Adrenal gland (tissue), 12 donors: ENCODE measurements around the gene SLC6A18. TPM values are rescaled to one million over a fixed set of nuclear protein-coding genes. Genes with fewer than 3 reads are reported as not detected.

Experiments used
- DNase-seq, 7 donors: peaks; one replicate each; pipeline ENCODE4 v3.0.0-alpha.2; 2019 to 2020
- H3K27ac ChIP-seq, 5 donors: fragments of 200-600 bp; sonication (generic) in 4 of 5; 1 replicate in 3 of 5; 2 replicates in 2 of 5; pipeline versions ENCODE4 v1.5.1 to v1.8.0; 2016 to 2020; ENCODE audit warnings: mild to moderate bottlenecking in 1 of 5
- H3K27me3 ChIP-seq: fragments of 200-600 bp; 2 replicates; pipeline ENCODE4 v1.8.0; 2021
- H3K36me3 ChIP-seq, 2 donors: fragments of 200-600 bp; replicated peaks in 1 of 2; 1 replicate in 1 of 2; 2 replicates in 1 of 2; pipeline versions ENCODE4 v1.5.1 to v1.8.0; 2018 to 2022
- H3K4me1 ChIP-seq, 2 donors: fragments of 200-600 bp; replicated peaks in 1 of 2; 1 replicate in 1 of 2; 2 replicates in 1 of 2; pipeline versions ENCODE4 v1.5.1 to v1.8.0; 2018 to 2021
- H3K4me3 ChIP-seq, 4 donors: fragments of 200-600 bp; sonication (generic) in 3 of 4; one replicate each; pipeline ENCODE4 v1.5.1; 2016 to 2018
- H3K9me3 ChIP-seq, 3 donors: fragments of 200-600 bp; sonication (generic) in 1 of 3; replicated peaks in 1 of 3; 1 replicate in 2 of 3; 2 replicates in 1 of 3; pipeline versions ENCODE4 v1.5.1 to v1.8.0; 2016 to 2021
- CTCF ChIP-seq, 6 experiments: fragments of 450-650 bp in 4 of 6; fragments of 200-600 bp in 2 of 6; sonication (generic) in 1 of 6; IDR thresholded peaks; 1 replicate in 5 of 6; 2 replicates in 1 of 6; pipeline versions ENCODE4 v1.5.1 to v1.8.0; 2016 to 2021; ENCODE audit warnings: antibody characterized with exemption in 6 of 6, mild to moderate bottlenecking in 2 of 6, moderate library complexity in 1 of 6
- POLR2A ChIP-seq, 2 donors: fragments of 450-650 bp; IDR thresholded peaks; one replicate each; pipeline ENCODE4 v1.6.1; 2017; ENCODE audit warnings: antibody characterized with exemption in 2 of 2, mild to moderate bottlenecking in 2 of 2, moderate library complexity in 1 of 2
- WGBS, 4 donors: extraction: QIAGEN DNeasy Blood & Tissue Kit in 2 of 4; methylation state at CpG; one replicate each; pipeline versions ENCODE4 v1.1.5 to v1.1.7; 2013 to 2017; 5-methylcytosine and 5-hydroxymethylcytosine counted together
- intact Hi-C, 2 donors: fragments of 100-400 bp; cut with DNase I; formaldehyde crosslinking; loops; one replicate each; pipeline versions ENCODE4 v1.14.1 to v1.15.0; 2022 to 2023
- polyA plus RNA-seq, 3 donors: library from polyadenylated mRNA; stranded (reverse); fragments of 200-250 nt in 2 of 3; fragments of 350-450 nt in 1 of 3; fragmentation: Illumina TruSeq in 1 of 3; extraction: RNeasy Lipid Tissue Mini Kit (QIAGEN cat#74804) in 1 of 3; gene quantifications; one replicate each; pipeline ENCODE4 v1.2.3, GENCODE V29; 2013 to 2014
- total RNA-seq, 9 donors: library from RNA; depleted of rRNA in 4 of 9; stranded (reverse); fragments of >200 nt in 4 of 9; fragments of 120-200 nt in 1 of 9; fragmentation: NEBNext Ultra II Directional in 1 of 9; extraction: Animal tissue kit (Norgen Biotek cat#: 25700) in 1 of 9; gene quantifications; one replicate each; pipeline versions ENCODE4 v1.1.0 to v1.2.4, GENCODE V29; 2013 to 2023
- donor health status: healthy with polysubstance abuse.
- donor health status: Bipolar disorder and iron deficiency.
- donor health status: DM: yes; HTN: yes; CAD: no.
- donor health status: DM: no; HTN: no; CAD: no.
- donor health status: DM: no; HTN: no; CAD: no.
- donor health status: DM: yes; HTN: yes; CAD: no.

SLC6A18 gene
- total and polyA plus RNA-seq, 12 donors: not detected

GRCh38 chr5:1257363-1257762, 32.2 kb downstream of the SLC6A18 start:
- H3K27me3 ChIP-seq: no peaks in the 10 kb centered on the region
- H3K36me3 ChIP-seq: no peaks in the 10 kb centered on the region
- H3K4me3 ChIP-seq: no peak overlapping the region
- no peak for TF ChIP-seq CTCF (IDR thresholded peaks at IDR 0.05)
- TF ChIP-seq POLR2A (IDR thresholded peaks at IDR 0.05): no peak
- DNase-seq: no peak
- intact Hi-C loops: no loop called here
- 68 to 85% (median 78%) methylated on average over 16 to 17 of the region's 17 CpGs for WGBS, 4 donors
- H3K27ac ChIP-seq: no peak overlapping the region
- no peaks in the 10 kb centered on the region for H3K9me3 ChIP-seq
- no peaks in the 10 kb centered on the region for H3K4me1 ChIP-seq

GRCh38 chr5:1257841-1258240, 32.7 kb downstream of the SLC6A18 start:
- H3K36me3 ChIP-seq: no peaks in the 10 kb centered on the region
- H3K9me3 ChIP-seq: no peaks in the 10 kb centered on the region
- intact Hi-C loops: no loop called here
- H3K4me3 ChIP-seq: no peak overlapping the region
- DNase-seq: no peak
- TF ChIP-seq POLR2A (IDR thresholded peaks at IDR 0.05): no peak
- TF ChIP-seq CTCF (IDR thresholded peaks at IDR 0.05): no peak
- no peaks in the 10 kb centered on the region for H3K27me3 ChIP-seq
- 80 to 91% (median 85%) methylated on average over 11 to 13 of the region's 13 CpGs for WGBS, 4 donors
- H3K4me1 ChIP-seq: no peaks in the 10 kb centered on the region
- no peak overlapping the region for H3K27ac ChIP-seq

- Histone ChIP-seq H3K27ac (no peak overlapping the region), H3K36me3 (no peaks in the 10 kb centered on the region), H3K27me3 (no peaks in the 10 kb centered on the region), H3K9me3 (no peaks in the 10 kb centered on the region), H3K4me1 (no peaks in the 10 kb centered on the region), H3K4me3 (no peak overlapping the region)
- intact Hi-C loops: no loop called here
- WGBS, 4 donors: 86 to 95% (median 91%) methylated on average over 9 to 23 of the region's 23 CpGs
- TF ChIP-seq CTCF (IDR thresholded peaks at IDR 0.05) (no peak), POLR2A (IDR thresholded peaks at IDR 0.05) (no peak)
- no peak for DNase-seq
These were observed 34.8 kb downstream of the SLC6A18 start for GRCh38 chr5:1259806-1260480.

GRCh38 chr5:1261643-1262042, 36.5 kb downstream of the SLC6A18 start:
- no peak for DNase-seq
- WGBS, 4 donors: 77 to 89% (median 83%) methylated on average over 10 of the region's 10 CpGs
- TF ChIP-seq CTCF (IDR thresholded peaks at IDR 0.05) (no peak), POLR2A (IDR thresholded peaks at IDR 0.05) (no peak)
- no peaks in the 10 kb centered on the region for H3K9me3 ChIP-seq
- no peak overlapping the region for H3K27ac ChIP-seq
- intact Hi-C loops: no loop called here
- no peaks in the 10 kb centered on the region for H3K4me1 ChIP-seq
- no peaks in the 10 kb centered on the region for H3K36me3 ChIP-seq
- H3K27me3 ChIP-seq: no peaks in the 10 kb centered on the region
- no peak overlapping the region for H3K4me3 ChIP-seq
